Activated CD4-positive, CD25-positive, alpha-beta regulatory T cell (primary cell): ENCODE results near the gene ARAP2.
"Not testable (repeated sequence)": the region's sequence is repeated elsewhere in the genome, so short reads cannot be mapped to it uniquely, and the experiment has no call there.

Source experiments
- DNase-seq, 4 experiments: peaks; one replicate each; lab custom pipeline; 2025; lab: John Stamatoyannopoulos, UW

ARAP2 gene

GRCh38 chr4:36182315-36182714 is 62.0 kb downstream of the ARAP2 start:
- not testable (repeated sequence) for DNase-seq

DNA sequence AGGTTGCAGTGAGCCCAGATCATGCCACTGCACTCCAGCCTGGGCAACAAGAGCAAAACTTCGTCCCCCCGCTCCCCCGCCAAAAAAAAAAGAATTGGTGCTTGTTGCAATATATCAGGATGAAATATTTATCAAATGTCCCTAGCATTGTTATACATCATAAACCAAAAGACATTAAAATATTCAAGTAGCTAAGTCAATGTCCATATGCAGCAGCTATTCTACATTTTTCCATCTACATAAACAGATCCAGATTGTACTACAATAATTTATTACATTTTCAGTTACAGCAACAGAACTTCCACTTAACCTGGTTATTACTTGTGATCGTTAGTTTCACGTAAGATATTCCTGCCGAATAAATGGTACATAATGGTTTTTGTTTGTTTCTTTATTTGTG is 64.1 kb downstream of the ARAP2 start:
- DNase-seq: no peak

DNA sequence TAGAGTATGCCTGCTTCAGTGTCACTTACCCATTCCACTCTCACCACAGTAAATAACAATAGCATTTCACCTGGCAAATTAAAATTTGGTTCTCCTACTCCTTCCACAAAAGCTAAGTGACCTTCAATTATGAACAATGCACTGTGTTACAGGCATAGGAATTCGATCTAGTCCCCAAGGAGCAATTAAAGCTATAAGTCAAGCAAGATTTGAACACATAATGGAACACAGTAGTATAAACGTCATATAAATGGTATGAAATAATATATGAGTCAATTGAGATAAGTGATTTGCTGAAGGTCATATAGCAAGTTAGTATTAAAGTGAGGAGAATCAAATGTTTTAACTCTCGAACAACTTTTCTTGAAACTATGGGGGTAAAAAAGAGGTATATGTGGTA is 65.8 kb downstream of the ARAP2 start:
- DNase-seq: no peak

DNA sequence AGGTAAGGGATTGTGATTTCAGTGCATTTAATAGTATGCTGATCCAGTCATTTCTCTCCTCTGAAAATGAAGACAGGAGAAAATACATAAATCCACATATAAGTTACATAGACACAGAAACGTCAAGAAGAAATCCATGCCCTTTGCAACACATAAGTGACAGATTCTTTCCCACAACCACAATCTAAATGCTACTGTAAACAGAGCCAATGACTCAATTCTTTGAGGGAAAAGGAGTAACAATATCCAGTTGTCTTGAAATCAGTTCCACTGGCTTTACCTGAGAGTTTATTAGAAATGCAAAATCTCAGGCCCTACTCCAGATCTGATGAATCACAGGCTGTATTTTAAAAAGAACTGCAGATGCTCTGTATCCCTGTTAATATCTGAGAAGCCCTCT is 66.4 kb downstream of the ARAP2 start:
- DNase-seq: no peak

DNA sequence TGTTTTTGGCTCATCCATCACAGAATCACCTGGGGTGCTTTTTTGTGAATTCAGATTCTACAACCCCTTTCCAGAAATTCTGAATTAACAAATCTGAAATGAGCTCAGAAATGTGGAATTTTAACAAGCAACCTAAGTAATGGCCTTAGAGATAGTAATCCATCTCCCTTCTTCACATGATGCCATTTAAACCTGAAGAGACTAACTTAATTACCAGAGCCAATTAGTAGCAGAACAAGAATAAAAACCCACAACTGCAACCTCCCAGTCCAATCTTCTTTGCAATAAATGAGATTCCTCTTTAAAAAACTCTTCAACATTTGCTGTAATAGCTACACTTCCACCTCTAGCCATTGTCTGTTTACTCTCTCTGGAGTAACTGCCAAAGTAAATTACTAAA is 69.7 kb downstream of the ARAP2 start:
- no peak for DNase-seq

GRCh38 chr4:36173905-36174304 is 70.4 kb downstream of the ARAP2 start:
- no peak for DNase-seq

DNA sequence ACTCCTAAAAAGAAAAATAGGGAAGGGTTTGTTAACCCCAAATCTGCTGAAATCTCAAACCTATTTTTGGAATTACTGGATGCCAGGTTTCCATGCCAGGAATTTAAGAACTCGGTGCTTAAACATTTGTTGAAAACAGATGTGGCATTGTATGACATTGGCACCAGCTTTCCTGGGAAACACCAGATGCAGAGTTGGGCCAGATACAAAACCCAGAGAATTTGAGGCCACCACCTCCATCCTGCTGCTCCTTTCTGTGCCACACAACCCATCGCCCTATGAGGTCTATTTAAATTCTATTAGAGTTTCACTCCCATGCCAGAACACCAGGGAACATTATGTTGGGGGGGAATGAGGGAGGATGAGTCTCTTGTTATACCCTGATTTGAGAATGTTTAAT is 71.7 kb downstream of the ARAP2 start:
- DNase-seq: no peak

- DNase-seq: no peak
These were observed 76.0 kb downstream of the ARAP2 start for GRCh38 chr4:36168127-36168878.

- no peak for DNase-seq
These were observed 78.7 kb downstream of the ARAP2 start for GRCh38 chr4:36165631-36166005.

DNA sequence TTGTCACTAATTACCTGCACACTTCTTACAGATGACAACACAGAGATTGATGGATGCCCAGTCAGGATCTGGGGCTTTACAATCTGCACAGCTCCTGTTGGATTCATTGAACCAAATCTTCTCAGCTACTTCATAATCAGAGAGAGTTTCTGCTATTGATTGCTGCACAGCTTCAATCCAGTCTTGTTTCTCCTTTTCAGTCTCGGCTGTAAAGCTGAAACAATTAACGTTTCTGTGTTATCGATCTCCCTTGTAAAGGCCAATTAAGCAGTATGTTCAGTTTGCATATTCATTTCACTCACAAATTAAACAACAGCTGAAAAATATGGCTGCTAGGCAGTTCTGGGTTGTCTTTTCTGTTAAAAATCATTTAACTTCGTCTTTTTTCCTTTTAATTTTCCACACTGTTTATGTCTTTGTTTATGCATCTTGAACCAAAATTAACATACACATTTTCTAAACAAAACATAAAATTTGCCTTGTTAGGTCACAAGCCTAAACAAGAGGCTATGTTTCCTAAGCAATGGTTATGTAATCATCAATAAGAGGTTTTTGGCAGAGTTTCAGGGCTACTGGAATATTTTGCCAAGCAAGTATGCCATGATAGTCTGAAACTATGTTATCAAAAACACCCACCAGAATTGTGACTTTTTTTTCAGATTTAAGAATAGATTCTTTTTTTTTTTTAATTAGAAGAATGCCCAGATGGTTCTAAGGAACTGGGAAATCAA is 79.2 kb downstream of the ARAP2 start:
- DNase-seq: no peak

DNA sequence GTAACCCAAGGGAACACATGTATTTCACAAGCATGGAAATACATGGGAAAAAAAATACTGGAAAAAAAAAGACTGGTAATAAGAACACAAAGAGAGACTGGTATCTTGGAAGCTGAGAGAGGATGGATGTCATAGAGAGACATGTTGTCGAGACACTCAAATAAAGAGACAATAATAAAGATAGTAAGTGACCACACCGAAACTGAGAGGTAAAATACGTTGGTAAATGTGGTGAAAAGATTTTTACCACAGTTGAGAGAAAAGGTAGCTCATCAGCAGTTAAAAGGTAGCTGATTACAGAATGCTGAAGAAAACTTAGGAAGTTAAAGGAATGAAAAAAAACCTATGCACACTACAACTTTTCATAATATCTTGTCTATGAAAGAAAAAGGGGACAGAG is 81.1 kb downstream of the ARAP2 start:
- no peak for DNase-seq

- no peak for DNase-seq
These were observed 85.1 kb downstream of the ARAP2 start for GRCh38 chr4:36159208-36159607.

DNA sequence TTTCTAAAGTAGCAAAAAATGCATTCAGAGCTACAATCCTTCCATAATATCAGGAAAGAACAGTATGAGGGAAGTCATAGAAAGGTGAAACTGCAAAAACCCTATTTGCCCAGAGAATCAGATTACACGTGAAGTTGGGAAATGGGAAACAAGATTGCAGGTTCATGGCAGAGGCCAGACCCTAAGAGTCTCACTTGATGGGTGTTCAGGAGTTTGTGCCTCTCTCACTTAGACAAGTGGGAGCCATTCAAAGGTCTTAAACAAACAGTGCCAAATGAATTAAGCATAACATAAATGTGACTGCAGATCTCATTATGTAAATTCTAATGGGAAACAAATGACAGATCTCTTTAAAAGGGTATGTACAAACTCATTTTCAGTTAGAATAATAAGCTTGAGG is 91.6 kb downstream of the ARAP2 start:
- DNase-seq: no peak

GRCh38 chr4:36142504-36142903 is 101.8 kb downstream of the ARAP2 start:
- no peak for DNase-seq

DNA sequence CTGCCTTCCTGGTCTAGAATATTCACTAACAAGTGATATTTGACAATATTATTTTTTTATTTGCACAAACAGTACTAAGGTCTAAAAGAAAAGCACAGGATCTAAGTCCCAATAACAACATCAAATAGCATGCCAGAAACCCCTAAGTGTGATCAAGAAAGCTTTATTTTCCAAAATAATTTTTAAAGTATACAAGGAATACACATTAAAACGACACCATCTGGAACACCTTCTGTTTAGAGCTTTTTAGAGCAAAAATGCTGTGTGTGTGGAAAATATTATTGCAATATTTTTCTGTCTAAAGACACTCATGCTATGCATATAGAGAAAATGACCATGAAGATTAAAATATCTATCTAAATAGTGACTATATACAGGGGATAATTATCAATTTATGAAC is 103.1 kb downstream of the ARAP2 start:
- no peak for DNase-seq

GRCh38 chr4:36140421-36140820 is 103.9 kb downstream of the ARAP2 start:
- no peak for DNase-seq

DNA sequence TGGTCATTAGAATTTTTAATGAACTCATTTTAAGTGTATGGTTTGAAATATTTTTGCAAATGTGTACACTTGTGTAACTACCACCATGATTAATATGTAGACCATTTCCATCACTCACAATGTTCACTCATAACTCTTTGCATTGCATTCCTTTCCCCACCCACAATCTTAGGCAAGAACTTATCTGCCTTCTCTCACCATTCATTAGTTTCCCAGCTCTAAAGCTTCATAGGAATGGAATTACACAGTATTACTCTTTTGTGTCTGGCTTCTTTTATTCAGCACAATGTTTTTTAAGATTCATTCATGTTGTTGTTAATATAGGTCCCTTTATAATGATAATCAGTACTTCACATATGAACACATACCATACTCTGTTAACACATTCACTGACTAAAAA is 106.1 kb downstream of the ARAP2 start:
- DNase-seq: no peak

GRCh38 chr4:36137336-36137735 is 107.0 kb downstream of the ARAP2 start:
- no peak for DNase-seq

DNA sequence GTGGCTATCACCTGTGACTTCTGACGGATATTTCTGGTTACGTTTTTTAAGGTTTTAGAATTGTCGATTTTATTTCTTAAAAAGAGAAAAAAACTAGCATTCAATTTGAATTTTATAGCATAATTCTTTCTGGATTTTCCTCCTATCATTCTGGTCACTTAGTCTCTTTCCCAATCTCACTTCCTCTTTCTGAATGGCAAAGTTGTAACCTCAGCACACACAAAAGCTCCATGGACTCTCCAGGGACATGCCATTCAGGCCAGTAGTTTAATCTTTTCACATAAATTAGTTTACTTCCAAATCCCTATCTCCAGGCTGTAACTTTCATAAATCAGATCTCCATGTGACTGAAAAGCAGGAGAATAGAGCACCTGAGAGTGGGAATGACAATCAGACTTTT is 110.7 kb downstream of the ARAP2 start:
- no peak for DNase-seq

DNA sequence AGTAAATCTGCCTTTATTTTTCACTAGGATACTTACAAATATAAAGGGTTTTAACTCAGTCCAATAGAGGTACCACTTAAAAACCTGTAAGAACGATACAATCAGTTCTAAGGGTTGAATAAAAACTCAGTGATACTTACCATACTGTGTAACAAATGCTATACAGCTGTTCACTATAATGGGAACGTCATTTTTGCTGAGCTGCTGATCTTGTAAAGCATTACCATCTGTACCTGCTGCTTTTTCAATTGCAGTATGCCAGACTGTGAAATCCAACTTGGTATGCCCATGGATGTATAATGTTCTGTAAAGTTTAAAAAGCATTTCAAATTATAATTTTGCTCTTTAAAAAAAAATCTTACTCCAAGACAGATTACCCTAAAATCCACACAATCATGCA is 111.2 kb downstream of the ARAP2 start:
- DNase-seq: no peak

DNA sequence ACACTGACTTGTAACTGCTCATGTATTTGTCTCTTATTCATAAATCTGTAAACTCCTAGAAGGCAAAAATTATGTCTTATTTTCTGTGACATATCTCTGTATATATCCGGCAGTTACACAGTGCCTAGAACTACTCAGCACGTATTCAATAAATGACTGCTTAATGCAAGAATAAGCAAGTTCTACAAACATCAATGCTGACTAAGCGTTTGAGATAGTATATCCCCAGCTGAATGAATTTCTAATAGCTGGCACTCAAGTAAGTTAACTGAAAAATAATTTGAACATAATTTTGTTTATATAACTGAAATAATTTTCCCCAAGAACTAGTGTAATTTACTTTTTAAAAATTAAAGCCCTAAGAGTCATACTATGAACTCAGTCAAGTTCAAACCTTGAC is 113.7 kb downstream of the ARAP2 start:
- DNase-seq: no peak

GRCh38 chr4:36128689-36129088 is 115.6 kb downstream of the ARAP2 start:
- DNase-seq: no peak

- no peak for DNase-seq
These were observed 120.4 kb downstream of the ARAP2 start for GRCh38 chr4:36123906-36124305.

GRCh38 chr4:36115312-36115711 is 129.0 kb downstream of the ARAP2 start:
- DNase-seq: no peak
